ENCODE data around the gene C9orf72. TPM values are rescaled to one million over a fixed set of nuclear protein-coding genes. Genes with fewer than 3 reads are reported as not detected.

The C9orf72 gene
- total and polyA plus RNA-seq, 2 of the 8 experiments (the other 6 are each of a cell fraction or from before 2014, with no cell fraction given): 7.2 to 17.5 TPM

DNA sequence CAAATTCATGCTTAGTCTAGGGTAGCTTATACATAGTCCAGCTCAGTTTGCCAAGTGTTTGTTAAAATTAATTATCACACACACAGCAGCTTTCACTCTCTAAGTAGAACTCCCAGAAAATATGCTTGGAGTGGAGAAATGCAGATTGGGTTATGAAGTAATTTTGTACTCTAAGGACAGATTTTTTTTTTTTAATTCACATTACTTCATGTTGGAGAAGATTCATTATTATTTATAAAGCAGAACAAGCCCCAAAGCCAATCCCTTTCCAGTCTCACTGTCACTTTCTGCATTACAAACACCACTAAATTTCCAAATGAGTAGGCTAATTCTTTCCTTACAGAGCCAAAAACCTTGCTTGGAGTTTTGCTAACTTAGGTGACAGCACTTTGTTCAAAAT, 11.7 kb upstream of the C9orf72 start:
- H4K20me1 ChIP-seq (replicated peaks in 1 of 2; ENCODE audit: control insufficient read depth in 1 of 2, insufficient read depth in 2 of 2, low read length in 2 of 2): no peaks in the 10 kb centered on the region
- H3K56ac ChIP-seq (replicated peaks; ENCODE audit: insufficient read length, low read depth, low read length): no peak overlapping the region
- no peak for DNase-seq (ENCODE audit: low read depth in 1 of 2, low spot score in 2 of 2)
- no peak overlapping the region for H3K23ac ChIP-seq (ENCODE audit: insufficient read length)
- no peak overlapping the region for H3K9ac ChIP-seq (replicated peaks in 1 of 4; ENCODE audit: extremely low read depth in 1 of 4, low read depth in 3 of 4, low read length in 3 of 4)
- POLR2A ChIA-PET (ENCODE audit: partially characterized antibody): no interaction called here
- H3K79me1 ChIP-seq (ENCODE audit: low read depth, low read length): no peaks in the 10 kb centered on the region
- H3K79me2 ChIP-seq (ENCODE audit: control insufficient read depth in 1 of 2, insufficient read depth in 2 of 2, low read length in 2 of 2): no peaks in the 10 kb centered on the region
- no peak overlapping the region for H3K18ac ChIP-seq (ENCODE audit: extremely low read depth, low read length)
- H3K4ac ChIP-seq (replicated peaks; ENCODE audit: insufficient read length, low read depth, low read length): no peak overlapping the region
- no peak overlapping the region for H3K14ac ChIP-seq (ENCODE audit: insufficient read length)
- FAIRE-seq: no peak
- no peak overlapping the region for H4K91ac ChIP-seq (replicated peaks; ENCODE audit: insufficient read length, low read length)
- H2AK5ac ChIP-seq (ENCODE audit: low read depth, low read length): no peak overlapping the region
- no peak overlapping the region for H2BK15ac ChIP-seq (ENCODE audit: low read length)
- no peaks in the 10 kb centered on the region for H3K4me1 ChIP-seq (replicated peaks in 1 of 4; ENCODE audit: control insufficient read depth in 3 of 4, insufficient read depth in 4 of 4, low read length in 3 of 4)
- H4K8ac ChIP-seq (ENCODE audit: extremely low read depth, insufficient read depth, low read length): no peak overlapping the region
- H4K5ac ChIP-seq (ENCODE audit: insufficient read length, low read depth, low read length): no peak overlapping the region
- H2BK120ac ChIP-seq (replicated peaks; ENCODE audit: low read depth, low read length): no peak overlapping the region
- H2BK5ac ChIP-seq (ENCODE audit: low read depth, low read length): no peak overlapping the region
- no peak overlapping the region for H2BK20ac ChIP-seq (ENCODE audit: low read length)
- no peak overlapping the region for H3K4me3 ChIP-seq (ENCODE audit: extremely low read depth in 1 of 4, insufficient read depth in 2 of 4, low read depth in 3 of 4, low read length in 4 of 4)
- H3K23me2 ChIP-seq (ENCODE audit: low read depth, low read length): no peaks in the 10 kb centered on the region; the same call in 1 of the 2 replicates
- CTCF ChIA-PET (ENCODE audit: partially characterized antibody): interaction anchor here (0.6 to 0.7 kb wide), 4 partner anchors 15 to 412 kb away, joined by 3 to 5 read pairs (median 3); no protein-coding TSS in a partner anchor
- no peaks in the 10 kb centered on the region for H3K9me3 ChIP-seq (ENCODE audit: insufficient read depth in 2 of 2, low read depth in 1 of 2, low read length in 1 of 2)
- no peaks in the 10 kb centered on the region for H3K27me3 ChIP-seq (replicated peaks in 1 of 4; ENCODE audit: control insufficient read depth in 3 of 4, extremely low read depth in 1 of 4, insufficient read depth in 3 of 4, low read length in 3 of 4)
- no peaks in the 10 kb centered on the region for H3K36me3 ChIP-seq (ENCODE audit: control insufficient read depth in 2 of 4, insufficient read depth in 4 of 4, low read length in 3 of 4)
- no peak overlapping the region for H2AFZ ChIP-seq (ENCODE audit: low read length)
- no peak overlapping the region for H3K4me2 ChIP-seq (ENCODE audit: insufficient read depth in 1 of 2, low read depth in 2 of 2, low read length in 2 of 2)
- H3K27ac ChIP-seq (ENCODE audit: low read depth, low read length): no peak overlapping the region
- no peak overlapping the region for H2BK12ac ChIP-seq (ENCODE audit: low read depth, low read length)
- TF ChIP-seq MAFK (IDR thresholded peaks at IDR 0.05; ENCODE audit: low read depth, low read length) (no peak), SIN3A (conservative IDR thresholded peaks at IDR 0.05 in 1 of 2, IDR thresholded peaks at IDR 0.05 in 1 of 2; ENCODE audit: low read depth in 1 of 2, low read length in 2 of 2) (no peak), TBP (IDR thresholded peaks at IDR 0.05; ENCODE audit: low read depth, low read length) (no peak), ASH2L (IDR thresholded peaks at IDR 0.05; ENCODE audit: low read length) (no peak), CHD2 (IDR thresholded peaks at IDR 0.05; ENCODE audit: low read length) (no peak), EZH2 (IDR thresholded peaks at IDR 0.05; ENCODE audit: low read depth, low read length, severe bottlenecking) (no peak), RNF2 (IDR thresholded peaks at IDR 0.05; ENCODE audit: borderline replicate concordance, low read depth, low read length, missing control alignments, poor library complexity, severe bottlenecking) (no peak), NRF1 (IDR thresholded peaks at IDR 0.05; ENCODE audit: low read depth, low read length) (no peak), RXRA (IDR thresholded peaks at IDR 0.05; ENCODE audit: insufficient read depth, low read depth, low read length) (no peak), EGR1 (IDR thresholded peaks at IDR 0.05; ENCODE audit: borderline replicate concordance, low read depth, low read length) (no peak), YY1 (IDR thresholded peaks at IDR 0.05; ENCODE audit: low read depth, low read length) (no peak), GABPA (IDR thresholded peaks at IDR 0.05; ENCODE audit: borderline replicate concordance, insufficient read depth, low read length) (no peak)
- TF ChIP-seq, protein P1, sequence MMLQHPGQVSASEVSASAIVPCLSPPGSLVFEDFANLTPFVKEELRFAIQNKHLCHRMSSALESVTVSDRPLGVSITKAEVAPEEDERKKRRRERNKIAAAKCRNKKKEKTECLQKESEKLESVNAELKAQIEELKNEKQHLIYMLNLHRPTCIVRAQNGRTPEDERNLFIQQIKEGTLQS (IDR thresholded peaks at IDR 0.05; ENCODE audit: insufficient read depth, low read depth, low read length): no peak
